HG03378 (cell line): Measurements from ENCODE around the gene ITIH4.

Source experiments
- ATAC-seq: cut with Tn5 transposase; IDR thresholded peaks from one replicate; pipeline ENCODE4 v1.9.1; 2021; ENCODE audit warnings: mild to moderate bottlenecking, moderate library complexity; ENCODE audit not compliant: unreplicated experiment

Gene ITIH4

DNA sequence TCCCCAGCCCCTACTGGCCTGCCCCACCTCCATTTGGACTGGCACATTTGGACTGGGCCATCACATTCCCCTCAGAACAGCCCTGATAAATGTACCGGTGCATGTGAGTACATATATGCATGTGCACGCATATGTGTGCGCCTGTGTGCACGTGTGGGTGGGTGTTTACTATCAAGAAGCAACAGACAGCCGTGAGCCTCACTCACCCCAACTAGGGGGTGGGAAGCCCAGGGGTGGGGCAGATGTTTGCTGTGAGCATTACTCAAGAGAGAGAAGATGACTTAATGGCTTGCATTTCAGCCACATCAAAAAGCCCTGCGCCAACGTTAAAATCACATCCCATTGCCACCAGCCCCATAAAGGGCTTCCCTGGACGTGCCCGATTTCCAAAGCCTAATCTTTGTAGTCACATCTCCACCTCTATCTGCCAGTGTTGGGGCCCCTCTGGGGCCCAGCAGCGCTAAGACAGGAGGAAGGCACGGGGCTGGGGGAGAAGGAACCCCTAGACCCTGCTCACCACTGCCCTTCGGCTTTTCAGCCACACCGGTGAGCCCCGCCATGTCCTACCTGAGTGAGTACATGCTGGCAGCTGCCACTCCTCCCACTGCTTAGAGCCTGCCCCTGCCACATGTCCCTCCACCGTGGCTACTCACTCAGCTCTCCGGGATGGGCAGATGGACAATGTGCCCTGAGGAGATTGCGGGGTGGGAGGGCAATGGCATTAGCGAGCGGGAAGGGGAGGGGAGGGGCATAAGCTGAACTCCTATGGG lies 25.0 kb downstream of the ITIH4 start:
- ATAC-seq = no peak

DNA sequence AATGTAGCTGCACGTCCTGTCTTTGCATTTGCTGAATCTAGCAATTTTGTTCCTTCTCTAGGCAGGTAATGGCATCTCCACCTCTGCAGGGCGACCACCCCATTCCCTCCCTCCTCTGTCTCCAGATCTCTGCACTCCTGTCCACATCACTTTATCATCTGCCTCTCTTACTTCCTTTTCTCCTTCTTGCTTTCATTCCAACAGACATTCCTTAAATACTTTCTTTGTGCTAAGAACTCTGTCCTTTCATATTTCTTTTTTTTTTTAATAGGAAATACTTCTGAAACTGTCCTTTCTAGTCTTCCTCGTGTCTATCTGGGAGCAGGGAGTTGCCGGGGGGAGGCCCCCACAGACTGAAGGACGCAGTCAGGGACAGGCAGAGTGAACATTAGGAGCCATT lies 28.6 kb downstream of the ITIH4 start:
- ATAC-seq = no peak

DNA sequence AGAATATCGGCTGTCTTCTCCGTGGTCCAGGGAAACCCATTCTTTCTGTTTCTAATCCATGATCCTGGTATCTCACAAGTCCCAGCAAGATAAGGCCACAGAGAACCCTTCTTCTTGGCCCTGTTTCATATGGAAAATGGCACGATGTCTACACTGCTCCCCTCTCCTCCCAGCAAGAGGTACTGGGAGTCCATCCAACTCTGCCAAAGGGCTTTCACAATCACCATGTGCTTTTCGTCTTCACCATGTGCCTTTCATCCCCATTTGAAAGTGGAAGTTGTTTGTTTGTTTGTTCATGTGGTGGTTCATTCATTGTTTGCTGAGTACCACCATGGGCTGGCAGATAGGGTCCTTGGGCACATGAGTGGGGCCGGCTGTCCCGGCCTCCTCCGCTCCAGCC lies 30.4 kb downstream of the ITIH4 start:
- no peak for ATAC-seq

DNA sequence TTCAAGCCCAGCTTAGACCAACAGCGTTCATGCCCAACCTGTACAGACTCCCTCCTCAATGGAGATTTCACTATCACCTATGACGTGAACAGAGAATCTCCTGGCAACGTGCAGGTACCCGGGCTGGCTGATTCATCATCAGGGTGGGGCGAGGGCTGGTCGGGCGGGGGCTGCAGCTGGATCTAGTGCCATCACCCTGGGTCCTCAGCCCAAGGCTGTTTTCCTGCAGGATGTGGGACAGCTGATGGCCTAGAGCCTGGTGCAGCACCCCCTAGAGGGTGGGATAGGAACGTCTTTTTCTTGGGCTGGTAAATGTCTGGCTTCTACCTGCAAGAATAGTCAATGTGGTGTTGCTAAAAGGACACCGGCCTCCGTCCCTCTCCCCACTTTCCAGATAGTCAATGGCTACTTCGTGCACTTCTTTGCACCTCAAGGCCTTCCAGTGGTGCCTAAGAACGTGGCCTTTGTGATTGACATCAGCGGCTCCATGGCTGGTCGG lies 31.4 kb downstream of the ITIH4 start:
- no peak for ATAC-seq

GRCh38 chr3:52798376-52798977 lies 32.0 kb downstream of the ITIH4 start:
- ATAC-seq = no peak

- ATAC-seq = no peak
Observed at GRCh38 chr3:52796411-52796810, 34.1 kb downstream of the ITIH4 start.

DNA sequence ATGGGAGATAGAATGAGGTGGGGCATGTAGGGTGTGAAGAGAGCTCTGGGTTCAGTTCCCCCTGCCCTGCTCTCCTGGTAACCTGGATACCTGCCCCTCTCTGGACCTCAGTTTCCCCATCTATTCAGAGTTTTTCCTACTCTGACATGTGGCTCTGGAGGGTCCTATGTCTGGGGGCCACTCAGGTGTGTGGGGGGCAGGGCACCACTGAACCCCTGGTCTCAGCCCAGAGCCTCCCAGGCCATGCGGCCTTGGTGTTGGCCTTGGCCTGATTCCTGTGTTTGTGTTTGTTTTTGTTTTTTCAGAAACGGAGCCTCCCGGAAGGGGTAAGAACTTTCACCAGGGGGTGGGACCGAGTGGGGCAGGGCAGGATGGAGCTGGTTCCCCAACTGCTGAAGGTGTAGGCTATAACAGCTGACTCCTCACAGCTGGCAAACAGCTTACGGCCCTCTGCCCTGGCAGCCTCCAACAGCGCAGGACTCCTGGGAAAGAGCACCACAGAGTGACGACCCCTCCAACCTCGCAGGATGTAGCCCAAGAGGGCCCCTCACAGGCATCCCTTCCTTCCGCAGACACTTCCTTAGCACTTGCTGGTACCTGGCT lies 35.1 kb downstream of the ITIH4 start:
- ATAC-seq = no peak

- no peak for ATAC-seq
Observed at GRCh38 chr3:52794612-52795099, 35.8 kb downstream of the ITIH4 start, which contains the start of gene ITIH3. TSS of gene ITIH3 (plus strand) at chr3:52794796. CDS start at chr3:52794804, 8 bp downstream.

- ATAC-seq = no peak
Observed at GRCh38 chr3:52793702-52794611, 36.5 kb downstream of the ITIH4 start.

DNA sequence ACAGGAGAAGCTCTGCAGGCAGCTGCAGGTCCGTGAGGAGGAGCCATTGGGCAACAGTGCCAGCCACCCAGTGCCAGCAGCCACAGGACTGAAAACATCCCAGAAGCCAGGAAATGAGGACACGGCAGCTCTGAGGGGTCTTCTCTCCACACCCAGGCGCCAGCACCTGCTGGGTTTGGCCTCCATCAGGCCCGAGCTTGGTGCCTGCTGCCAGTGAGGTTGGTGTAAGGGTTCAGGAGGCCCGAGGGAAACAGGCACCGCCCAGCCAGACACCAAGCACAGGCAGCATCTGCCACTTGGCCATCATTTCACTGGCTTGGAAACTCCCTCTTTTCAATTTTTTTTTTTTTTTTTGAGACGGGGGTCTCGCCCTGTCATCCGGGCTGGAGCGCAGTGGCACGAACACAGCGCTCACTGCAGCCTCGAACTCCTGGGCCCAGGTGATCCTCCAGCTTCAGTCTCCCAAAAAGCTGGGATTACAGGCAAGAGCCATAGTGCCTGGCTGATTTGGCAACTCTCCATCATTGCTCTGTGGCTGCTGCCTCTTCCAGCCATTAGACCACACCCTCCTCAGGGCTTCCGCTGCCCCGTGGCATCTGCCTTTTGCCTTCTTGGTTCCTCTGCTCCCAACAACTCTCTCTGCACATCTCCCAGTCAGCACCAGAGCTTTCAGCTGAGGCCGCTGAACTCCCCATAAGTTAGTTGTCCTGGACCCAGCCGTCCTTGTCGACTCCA lies 37.3 kb downstream of the ITIH4 start:
- ATAC-seq = no peak

DNA sequence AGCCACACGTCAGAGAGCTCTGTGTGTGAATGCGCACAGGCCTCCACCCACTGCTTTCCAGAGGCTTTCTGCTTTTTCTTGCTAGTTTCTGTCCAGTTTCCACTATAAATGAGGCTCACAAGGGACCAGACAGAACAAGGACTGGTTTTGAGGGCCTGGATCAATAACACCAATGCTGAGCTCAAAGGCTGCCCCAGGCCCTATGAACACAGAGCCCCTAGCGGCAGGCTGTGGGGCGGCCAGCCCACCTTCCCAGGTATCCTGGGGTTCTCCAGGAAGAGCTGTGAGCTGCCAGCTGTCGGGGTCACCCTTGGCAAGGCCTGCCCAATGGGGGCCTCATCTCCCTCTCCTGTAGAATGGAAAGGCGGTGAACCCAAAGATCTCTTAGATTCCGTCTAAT lies 38.1 kb downstream of the ITIH4 start:
- ATAC-seq = no peak

- ATAC-seq = no peak
Observed at GRCh38 chr3:52791928-52792327, 38.5 kb downstream of the ITIH4 start.

GRCh38 chr3:52791366-52791765 lies 39.1 kb downstream of the ITIH4 start:
- no peak for ATAC-seq

- no peak for ATAC-seq
Observed at GRCh38 chr3:52790741-52791140, 39.7 kb downstream of the ITIH4 start.

- ATAC-seq = no peak
Observed at GRCh38 chr3:52790337-52790736, 40.1 kb downstream of the ITIH4 start.

DNA sequence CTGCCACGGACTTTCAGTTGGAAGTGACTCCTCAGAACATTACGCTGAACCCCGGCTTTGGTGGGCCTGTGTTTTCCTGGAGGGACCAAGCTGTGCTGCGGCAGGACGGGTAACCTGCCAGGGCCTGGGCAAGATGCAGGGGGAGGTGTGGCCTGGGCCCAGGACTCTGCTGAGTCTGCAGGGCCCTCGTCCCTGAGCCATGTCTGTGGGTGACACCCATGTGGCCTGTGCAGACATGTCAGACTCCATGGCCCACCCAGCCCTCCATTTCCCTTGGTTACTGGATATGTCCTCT lies 40.8 kb downstream of the ITIH4 start:
- ATAC-seq = no peak

DNA sequence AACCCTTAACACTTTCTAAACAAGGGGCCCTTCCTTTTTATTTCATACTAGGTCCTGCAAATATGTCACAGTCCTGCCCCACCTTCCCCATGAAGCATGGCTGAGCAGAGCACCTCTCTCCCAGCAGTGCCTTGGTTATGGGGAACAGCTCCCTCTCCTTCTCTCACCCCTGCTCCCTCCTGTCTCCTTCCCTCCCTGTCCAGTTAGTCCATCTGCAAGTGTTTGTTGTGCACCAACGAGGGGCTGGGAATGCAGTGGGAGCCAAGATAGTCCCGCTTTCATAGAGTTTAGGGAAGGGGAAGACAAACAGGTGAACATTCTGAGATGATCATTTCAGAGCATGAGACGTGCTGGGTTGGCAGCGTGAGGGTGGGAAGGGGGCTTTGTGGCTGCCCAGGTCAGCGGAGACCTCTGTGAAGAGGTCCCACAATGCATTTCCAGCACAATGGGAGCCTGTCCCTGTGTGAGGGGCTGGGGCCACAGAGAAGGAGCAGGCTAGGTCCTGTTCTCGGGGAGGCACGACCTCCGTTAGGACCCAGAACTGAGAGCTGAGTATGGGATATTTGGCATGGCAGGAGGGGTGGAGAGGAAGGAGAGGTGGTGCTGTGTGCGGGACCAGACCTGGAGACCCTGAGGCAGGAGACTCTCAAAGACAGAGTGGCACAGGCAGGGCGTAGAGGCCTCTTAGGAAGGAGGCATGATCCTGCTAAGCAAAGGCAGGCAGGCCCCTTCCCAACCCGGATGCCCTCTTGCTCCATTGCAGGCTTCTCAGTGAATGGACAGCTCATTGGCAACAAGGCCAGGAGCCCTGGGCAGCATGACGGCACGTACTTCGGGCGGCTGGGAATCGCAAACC lies 41.4 kb downstream of the ITIH4 start:
- no peak for ATAC-seq

DNA sequence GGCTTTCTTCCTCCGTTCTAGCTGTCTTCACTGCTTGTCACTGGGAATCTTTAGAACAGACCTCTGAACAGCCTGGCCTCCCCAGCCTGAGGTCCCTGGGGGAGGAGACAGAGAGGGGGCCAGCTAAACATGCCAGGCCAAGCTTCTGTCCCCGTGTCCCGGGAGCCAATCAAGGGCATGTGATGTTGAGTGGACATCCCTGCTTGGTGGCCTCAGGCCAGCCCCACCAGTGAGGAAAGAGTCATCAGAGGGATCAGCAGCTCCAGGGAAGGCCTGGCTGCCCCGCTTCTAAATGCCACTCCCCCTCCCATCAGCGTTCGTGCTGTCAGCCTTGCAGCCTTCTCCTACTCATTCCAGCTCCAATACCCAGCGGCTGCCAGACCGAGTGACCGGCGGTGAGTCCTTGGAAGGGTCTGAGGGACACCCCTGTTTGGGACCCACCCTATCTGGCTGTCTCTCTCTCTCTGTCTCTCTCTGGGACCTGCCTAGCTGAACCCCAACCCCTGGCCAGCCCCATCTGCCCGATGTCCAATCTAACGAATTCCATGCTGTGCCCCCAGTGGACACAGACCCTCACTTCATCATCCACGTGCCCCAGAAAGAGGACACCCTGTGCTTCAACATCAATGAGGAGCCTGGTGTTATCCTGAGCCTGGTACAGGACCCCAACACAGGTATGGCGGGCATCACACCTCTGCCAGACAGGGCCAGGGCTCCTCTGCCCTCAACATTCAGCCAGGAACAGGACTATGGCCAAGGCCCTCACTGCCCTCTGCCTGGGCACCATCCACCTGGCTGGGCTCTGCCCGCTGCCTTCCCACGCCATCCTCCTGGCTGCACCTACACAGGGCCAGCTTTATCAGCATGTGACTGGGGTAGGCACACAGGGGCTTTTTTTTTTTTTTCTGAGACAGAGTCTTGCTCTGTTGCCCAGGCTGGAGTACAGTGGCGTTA lies 42.5 kb downstream of the ITIH4 start:
- no peak for ATAC-seq
